ENCODE results near the gene EHD4. TPM values are rescaled to one million over a fixed set of nuclear protein-coding genes. Genes with fewer than 3 reads are reported as not detected.

Gene EHD4
- total RNA-seq, 1 donor from 2014 or later: 9.1 TPM

GRCh38 chr15:41848631-41849030, 123.7 kb downstream of the EHD4 start:
- intact Hi-C loops (cut with micrococcal nuclease): no loop called here

DNA sequence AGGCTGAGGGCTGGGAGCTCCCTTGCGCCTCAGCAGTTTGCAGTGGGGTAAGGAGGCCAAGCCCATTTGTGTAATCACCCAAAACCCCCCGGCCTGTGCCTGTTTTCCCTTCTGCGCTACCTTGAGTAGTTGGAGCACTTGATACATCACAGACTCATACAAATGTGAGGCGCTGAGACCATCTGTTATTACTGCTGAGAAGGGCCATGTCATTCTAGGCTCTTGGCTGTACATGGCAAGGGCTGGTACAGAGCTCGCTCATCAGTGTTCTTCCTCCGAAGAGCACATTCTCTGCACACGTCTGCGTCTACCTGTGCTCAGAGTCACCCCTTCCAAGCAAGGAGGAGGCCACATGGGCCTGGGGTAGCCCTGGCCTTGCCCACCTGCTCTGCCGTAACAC, 124.4 kb downstream of the EHD4 start:
- intact Hi-C loops (cut with micrococcal nuclease): no loop called here

- intact Hi-C loops (cut with micrococcal nuclease): no loop called here
These were observed 125.2 kb downstream of the EHD4 start for GRCh38 chr15:41847206-41847605.

Other genes starting within 250 kb of the EHD4 start
- 39.7 and 39.8 TPM in 2 replicates for gene MAPKBP1, start 198.1 kb downstream of the EHD4 start, total RNA-seq
- gene JMJD7, start 144.5 kb downstream of the EHD4 start, total RNA-seq: 17.7 and 17.8 TPM in 2 replicates
- 8.6 and 11.1 TPM in 2 replicates for gene PLA2G4B, start 133.7 kb downstream of the EHD4 start, total RNA-seq
- 0.59 and 1.0 TPM in 2 replicates for gene SPTBN5, start 78.5 kb downstream of the EHD4 start, total RNA-seq
- not detected in 2 replicates for gene PLA2G4E, start 48.5 kb upstream of the EHD4 start, total RNA-seq
- not detected in 2 replicates for gene PLA2G4D, start 122.0 kb upstream of the EHD4 start, total RNA-seq
- not detected in 2 replicates for gene PLA2G4F, start 184.1 kb upstream of the EHD4 start, total RNA-seq
- gene VPS39, start 235.7 kb upstream of the EHD4 start, total RNA-seq: 71.1 and 74.1 TPM in 2 replicates